ENCODE data around the gene FAM83D. TPM values are rescaled to one million over a fixed set of nuclear protein-coding genes. Genes with fewer than 3 reads are reported as not detected.

The FAM83D gene
- total RNA-seq, 1 experiment from 2014 or later, result 48.1 TPM

- Histone ChIP-seq H4K20me1 (ENCODE audit: control insufficient read depth, insufficient read depth, insufficient read length) (no peaks in the 10 kb centered on the region), H3K23me2 (ENCODE audit: insufficient read length, low read depth, low read length, poor library complexity, severe bottlenecking) (peaks cover 4% of the 10 kb centered on the region), H4K91ac (ENCODE audit: insufficient read length, low read depth, low read length) (peak overlapping the region; percentile 96), H3T11ph (ENCODE audit: low read length) (no peak overlapping the region), H3K23ac (ENCODE audit: insufficient read length, low read depth, low read length) (no peak overlapping the region), H3K9ac (ENCODE audit: extremely low read depth, insufficient read length, low read length) (peak overlapping the region; percentile 83), H3K18ac (ENCODE audit: insufficient read length, low read depth, low read length) (peak overlapping the region; percentile 95), H2BK5ac (ENCODE audit: insufficient read length, low read length) (no peak overlapping the region), H4K8ac (replicated peaks; ENCODE audit: insufficient read length, low read depth, low read length) (no peak overlapping the region), H3K27me3 (ENCODE audit: insufficient read depth, low read length) (no peaks in the 10 kb centered on the region), H2BK15ac (ENCODE audit: low read depth, low read length) (no peak overlapping the region), H3K9me3 (ENCODE audit: control insufficient read depth, low read depth, low read length) (no peaks in the 10 kb centered on the region), H3K4me2 (ENCODE audit: insufficient read depth, insufficient read length, low read length) (peak overlapping the region; percentile 69), H3K27ac (ENCODE audit: insufficient read length, low read depth, low read length) (no peak overlapping the region), H2AFZ (ENCODE audit: low read length) (no peak overlapping the region), H2BK120ac (ENCODE audit: low read depth, low read length, poor library complexity, severe bottlenecking) (no peak overlapping the region), H4K5ac (ENCODE audit: insufficient read length, low read depth, low read length) (no peak overlapping the region), H3K4me1 (ENCODE audit: insufficient read depth, low read length) (peaks cover 2% of the 10 kb centered on the region; the same call in 1 of the 2 replicates), H2AK5ac (ENCODE audit: insufficient read length, low read length) (no peak overlapping the region), H3K79me1 (ENCODE audit: insufficient read depth, low read depth, low read length, poor library complexity, severe bottlenecking) (peaks cover 2% of the 10 kb centered on the region), H2BK20ac (ENCODE audit: low read depth, low read length, poor library complexity, severe bottlenecking) (no peak overlapping the region), H3K56ac (ENCODE audit: insufficient read length, low read depth, low read length) (no peak overlapping the region), H3K4ac (ENCODE audit: low read depth, low read length) (no peak overlapping the region; the same call in 1 of the 2 replicates), H3K79me2 (ENCODE audit: insufficient read depth, low read length) (peaks cover 42% of the 10 kb centered on the region), H3K14ac (ENCODE audit: insufficient read depth, low read length) (peak overlapping the region; percentile 95), H2BK12ac (ENCODE audit: insufficient read length, low read depth, low read length) (no peak overlapping the region)
- Mint-ChIP-seq H3K4me3 (peak overlapping the region; percentile 84 to 94), H3K27ac (peak overlapping the region in 1 of 3 experiments; percentile 83; a peak in 1 of 7 replicates), H3K9me3 (peaks cover 0 to 2% of the 10 kb centered on the region in 2 experiments; a peak in 1 of 5 replicates), H3K27me3 (ENCODE audit: low read depth) (no peaks in the 10 kb centered on the region; the same call in none of the 2 replicates), H3K36me3 (ENCODE audit: insufficient read depth in 1 of 3, low read depth in 3 of 3) (peaks cover 15 to 18% (median 17%) of the 10 kb centered on the region in 3 experiments; a peak in 6 of 7 replicates), H3K4me1 (peaks cover 29 to 33% of the 10 kb centered on the region in 2 experiments)
- no CpG with 5 or more reads among the region's 27 CpGs for WGBS (ENCODE audit: extremely low coverage, insufficient read length, low lambda C conversion rate)
- TF ChIP-seq CTCF (conservative IDR thresholded peaks at IDR 0.05), result no peak
- no peak for DNase-seq
Measured at GRCh38 chr20:38926934-38927616, 858 bp downstream of the FAM83D start.
